Measurements from ENCODE around the gene NUAK2. TPM values are rescaled to one million over a fixed set of nuclear protein-coding genes. Genes with fewer than 3 reads are reported as not detected.

NUAK2 gene
- total RNA-seq, 2 donors from 2014 or later = 0.78 to 1.5 TPM

GRCh38 chr1:205258719-205259118 is 62.8 kb downstream of the NUAK2 start:
- H3K9me3 ChIP-seq = no peaks in the 10 kb centered on the region
- no peak overlapping the region for H3K4me3 ChIP-seq
- H3K36me3 ChIP-seq = no peaks in the 10 kb centered on the region
- peaks cover 4 to 5% of the 10 kb centered on the region in 2 donors for H3K4me1 ChIP-seq (ENCODE audit: control insufficient read depth in 1 of 2, low read depth in 2 of 2)
- no peaks in the 10 kb centered on the region for H3K27me3 ChIP-seq (replicated peaks; ENCODE audit: insufficient read depth)
- no peak for DNase-seq (ENCODE audit: low spot score)
- no peak for ATAC-seq (ENCODE audit: insufficient number of reproducible peaks, low FRiP score, low read depth)
- H3K27ac ChIP-seq = no peak overlapping the region
- TF ChIP-seq CTCF (IDR thresholded peaks at IDR 0.05) = no peak

- no peak for ATAC-seq (ENCODE audit: insufficient number of reproducible peaks, low FRiP score, low read depth)
- H3K27ac ChIP-seq = no peak overlapping the region
- H3K27me3 ChIP-seq (replicated peaks; ENCODE audit: insufficient read depth) = no peaks in the 10 kb centered on the region
- no peaks in the 10 kb centered on the region for H3K36me3 ChIP-seq
- TF ChIP-seq CTCF (IDR thresholded peaks at IDR 0.05) = no peak
- DNase-seq (ENCODE audit: low spot score) = no peak
- no peaks in the 10 kb centered on the region for H3K9me3 ChIP-seq
- H3K4me1 ChIP-seq (ENCODE audit: control insufficient read depth in 1 of 2, low read depth in 2 of 2) = peaks cover 4 to 5% of the 10 kb centered on the region in 2 donors
- H3K4me3 ChIP-seq = no peak overlapping the region
Observed at GRCh38 chr1:205258261-205258691, 63.3 kb downstream of the NUAK2 start.

GRCh38 chr1:205257735-205258134 is 63.8 kb downstream of the NUAK2 start:
- H3K27ac ChIP-seq = no peak overlapping the region
- no peak overlapping the region for H3K4me3 ChIP-seq
- H3K36me3 ChIP-seq = no peaks in the 10 kb centered on the region
- no peak for TF ChIP-seq CTCF (IDR thresholded peaks at IDR 0.05)
- peaks cover 4 to 5% of the 10 kb centered on the region in 2 donors for H3K4me1 ChIP-seq (ENCODE audit: control insufficient read depth in 1 of 2, low read depth in 2 of 2)
- H3K27me3 ChIP-seq (replicated peaks; ENCODE audit: insufficient read depth) = no peaks in the 10 kb centered on the region
- no peaks in the 10 kb centered on the region for H3K9me3 ChIP-seq
- no peak for DNase-seq (ENCODE audit: low spot score)
- no peak for ATAC-seq (ENCODE audit: insufficient number of reproducible peaks, low FRiP score, low read depth)

- no peaks in the 10 kb centered on the region for H3K9me3 ChIP-seq
- TF ChIP-seq CTCF (IDR thresholded peaks at IDR 0.05) = no peak
- H3K4me3 ChIP-seq = no peak overlapping the region
- H3K27me3 ChIP-seq (replicated peaks; ENCODE audit: insufficient read depth) = no peaks in the 10 kb centered on the region
- DNase-seq (ENCODE audit: low spot score) (no peak), ATAC-seq (ENCODE audit: insufficient number of reproducible peaks, low FRiP score, low read depth) (no peak)
- no peak overlapping the region for H3K27ac ChIP-seq
- no peaks in the 10 kb centered on the region for H3K36me3 ChIP-seq
- peaks cover 3 to 9% of the 10 kb centered on the region in 2 donors for H3K4me1 ChIP-seq (ENCODE audit: control insufficient read depth in 1 of 2, low read depth in 2 of 2)
Observed at GRCh38 chr1:205256951-205257625, 64.5 kb downstream of the NUAK2 start.

- peaks cover 5 to 18% of the 10 kb centered on the region in 2 donors for H3K4me1 ChIP-seq (ENCODE audit: control insufficient read depth in 1 of 2, low read depth in 2 of 2)
- H3K27ac ChIP-seq = no peak overlapping the region
- H3K9me3 ChIP-seq = no peaks in the 10 kb centered on the region
- DNase-seq (ENCODE audit: low spot score) (peak; percentile 78), ATAC-seq (ENCODE audit: insufficient number of reproducible peaks, low FRiP score, low read depth) (peak; percentile 71)
- H3K27me3 ChIP-seq (replicated peaks; ENCODE audit: insufficient read depth) = no peaks in the 10 kb centered on the region
- H3K36me3 ChIP-seq = no peaks in the 10 kb centered on the region
- H3K4me3 ChIP-seq = no peak overlapping the region
- peak; percentile 96 for TF ChIP-seq CTCF (IDR thresholded peaks at IDR 0.05)
Observed at GRCh38 chr1:205255941-205256780, 65.4 kb downstream of the NUAK2 start.

All from thoracic aorta (tissue), 2 donors.